Vagina (tissue), 2 donors: ENCODE results near the gene TPT1. TPM values are rescaled to one million over a fixed set of nuclear protein-coding genes. Genes with fewer than 3 reads are reported as not detected.
A peak's percentile ranks its signal among the peaks of the same experiment; 100 is the strongest.

ENCODE experiments used
- DNase-seq, 2 donors: peaks; one replicate each; pipeline ENCODE4 v3.0.0-alpha.2; 2017; ENCODE audit errors: extremely low spot score in 2 of 2
- H3K27ac ChIP-seq: fragments of 200-600 bp; sonication (generic); one replicate; pipeline ENCODE4 v1.5.1; 2019
- H3K27me3 ChIP-seq: fragments of 200-600 bp; sonication (generic); one replicate; pipeline ENCODE4 v1.5.1; 2019
- H3K36me3 ChIP-seq, 2 donors: fragments of 200-600 bp; sonication (generic); one replicate each; pipeline ENCODE4 v1.5.1; 2017 to 2019
- H3K4me1 ChIP-seq: fragments of 200-600 bp; sonication (generic); one replicate; pipeline ENCODE4 v1.5.1; 2019
- H3K4me3 ChIP-seq, 2 donors: fragments of 200-600 bp; sonication (generic); 1 replicate in 1 of 2; 2 replicates in 1 of 2; pipeline ENCODE4 v1.5.1; 2016 to 2019
- H3K9me3 ChIP-seq: fragments of 200-600 bp; sonication (generic); one replicate; pipeline ENCODE4 v1.5.1; 2019
- POLR2A ChIP-seq, 2 donors: fragments of 450-650 bp; IDR thresholded peaks; one replicate each; pipeline ENCODE4 v1.6.1; 2017; ENCODE audit warnings: antibody characterized with exemption in 2 of 2, mild to moderate bottlenecking in 2 of 2, moderate library complexity in 2 of 2
- POLR2AphosphoS5 ChIP-seq, 2 donors: sonication (generic); formaldehyde crosslinking; IDR thresholded peaks; one replicate each; pipeline ENCODE4 v1.9.0; 2017; ENCODE audit warnings: antibody characterized with exemption in 2 of 2, mild to moderate bottlenecking in 2 of 2, low read depth in 1 of 2; ENCODE audit not compliant: insufficient read depth in 1 of 2
- intact Hi-C: fragments of 100-400 bp; cut with DNase I; formaldehyde crosslinking; loops from one replicate; pipeline ENCODE4 v1.15.1; 2023
- small RNA-seq: library from RNA; depleted of rRNA; stranded (forward); fragments of <200 nt; gene quantifications from one replicate; pipeline ENCODE3, GENCODE V24; 2016
- total RNA-seq: library from RNA; depleted of rRNA; stranded (reverse); fragments of >200 nt; gene quantifications from one replicate; pipeline ENCODE4 v1.2.3, GENCODE V29; 2016
- TF ChIP-seq, protein P1 (sequence below), 3 experiments: fragments of 450-650 bp in 2 of 3; fragments of 200-600 bp in 1 of 3; sonication (generic) in 1 of 3; IDR thresholded peaks; one replicate each; pipeline ENCODE4 v1.5.1; 2017 to 2019; ENCODE audit warnings: antibody characterized with exemption in 3 of 3, mild to moderate bottlenecking in 2 of 3, moderate library complexity in 2 of 3

The TPT1 gene
- total RNA-seq, 1 donor from 2014 or later: 3,952 TPM

DNA sequence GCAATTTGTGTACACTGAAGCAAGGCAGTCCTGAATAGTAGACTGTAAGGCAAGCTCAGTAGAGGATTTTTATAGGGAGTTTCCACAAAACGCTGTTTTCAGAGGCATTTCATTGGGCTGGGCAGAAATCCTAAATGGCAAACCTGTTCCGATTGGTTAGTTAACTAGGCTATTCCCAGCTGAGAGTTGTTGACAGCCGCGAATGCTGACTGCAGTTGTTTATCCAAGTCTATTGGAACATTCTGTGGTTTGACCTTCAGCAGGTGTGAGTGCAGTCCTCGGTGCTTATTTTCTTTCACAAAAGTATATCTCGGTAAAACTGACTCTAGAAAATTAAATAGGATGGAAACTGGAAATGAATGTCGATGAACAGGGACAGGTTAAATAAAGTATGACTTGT is 45.4 kb downstream of the TPT1 start:
- intact Hi-C loops: no loop called here
- no peaks in the 10 kb centered on the region for H3K4me1 ChIP-seq
- TF ChIP-seq POLR2AphosphoS5 (IDR thresholded peaks at IDR 0.05; ENCODE audit: insufficient read depth in 1 of 2, low read depth in 1 of 2) (no peak), POLR2A (IDR thresholded peaks at IDR 0.05) (no peak)
- TF ChIP-seq, protein P1, sequence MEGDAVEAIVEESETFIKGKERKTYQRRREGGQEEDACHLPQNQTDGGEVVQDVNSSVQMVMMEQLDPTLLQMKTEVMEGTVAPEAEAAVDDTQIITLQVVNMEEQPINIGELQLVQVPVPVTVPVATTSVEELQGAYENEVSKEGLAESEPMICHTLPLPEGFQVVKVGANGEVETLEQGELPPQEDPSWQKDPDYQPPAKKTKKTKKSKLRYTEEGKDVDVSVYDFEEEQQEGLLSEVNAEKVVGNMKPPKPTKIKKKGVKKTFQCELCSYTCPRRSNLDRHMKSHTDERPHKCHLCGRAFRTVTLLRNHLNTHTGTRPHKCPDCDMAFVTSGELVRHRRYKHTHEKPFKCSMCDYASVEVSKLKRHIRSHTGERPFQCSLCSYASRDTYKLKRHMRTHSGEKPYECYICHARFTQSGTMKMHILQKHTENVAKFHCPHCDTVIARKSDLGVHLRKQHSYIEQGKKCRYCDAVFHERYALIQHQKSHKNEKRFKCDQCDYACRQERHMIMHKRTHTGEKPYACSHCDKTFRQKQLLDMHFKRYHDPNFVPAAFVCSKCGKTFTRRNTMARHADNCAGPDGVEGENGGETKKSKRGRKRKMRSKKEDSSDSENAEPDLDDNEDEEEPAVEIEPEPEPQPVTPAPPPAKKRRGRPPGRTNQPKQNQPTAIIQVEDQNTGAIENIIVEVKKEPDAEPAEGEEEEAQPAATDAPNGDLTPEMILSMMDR (IDR thresholded peaks at IDR 0.05): no peak
- H3K27me3 ChIP-seq: no peaks in the 10 kb centered on the region
- no peak for DNase-seq
- H3K27ac ChIP-seq: no peak overlapping the region
- no peaks in the 10 kb centered on the region for H3K36me3 ChIP-seq
- no peaks in the 10 kb centered on the region for H3K9me3 ChIP-seq
- no peak overlapping the region for H3K4me3 ChIP-seq

DNA sequence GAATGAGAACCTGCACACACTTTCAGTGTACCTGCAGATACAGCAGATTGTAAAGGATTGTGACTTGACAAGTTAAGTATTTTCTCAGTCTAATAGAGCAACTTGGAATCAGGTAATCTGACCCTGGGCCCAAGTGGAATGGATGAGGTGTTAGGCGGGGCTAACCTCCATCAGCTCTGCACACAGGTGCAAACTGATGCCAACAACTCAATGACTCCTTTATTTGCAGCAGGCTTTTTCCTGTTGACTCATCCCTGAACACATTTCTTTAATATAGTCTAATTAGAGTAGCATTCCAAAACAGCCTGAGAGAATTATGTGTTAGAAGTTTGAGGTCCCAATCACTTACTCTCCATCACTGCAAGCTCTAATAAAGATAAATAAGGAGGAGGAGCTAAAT is 48.8 kb downstream of the TPT1 start:
- DNase-seq: no peak
- Histone ChIP-seq H3K27me3 (no peaks in the 10 kb centered on the region), H3K4me1 (no peaks in the 10 kb centered on the region), H3K27ac (no peak overlapping the region), H3K36me3 (no peaks in the 10 kb centered on the region), H3K9me3 (no peaks in the 10 kb centered on the region), H3K4me3 (no peak overlapping the region)
- no peak for TF ChIP-seq POLR2AphosphoS5 (IDR thresholded peaks at IDR 0.05; ENCODE audit: insufficient read depth in 1 of 2, low read depth in 1 of 2)
- no peak for TF ChIP-seq POLR2A (IDR thresholded peaks at IDR 0.05)
- TF ChIP-seq, protein P1 (IDR thresholded peaks at IDR 0.05): no peak
- intact Hi-C loops: no loop called here

DNA sequence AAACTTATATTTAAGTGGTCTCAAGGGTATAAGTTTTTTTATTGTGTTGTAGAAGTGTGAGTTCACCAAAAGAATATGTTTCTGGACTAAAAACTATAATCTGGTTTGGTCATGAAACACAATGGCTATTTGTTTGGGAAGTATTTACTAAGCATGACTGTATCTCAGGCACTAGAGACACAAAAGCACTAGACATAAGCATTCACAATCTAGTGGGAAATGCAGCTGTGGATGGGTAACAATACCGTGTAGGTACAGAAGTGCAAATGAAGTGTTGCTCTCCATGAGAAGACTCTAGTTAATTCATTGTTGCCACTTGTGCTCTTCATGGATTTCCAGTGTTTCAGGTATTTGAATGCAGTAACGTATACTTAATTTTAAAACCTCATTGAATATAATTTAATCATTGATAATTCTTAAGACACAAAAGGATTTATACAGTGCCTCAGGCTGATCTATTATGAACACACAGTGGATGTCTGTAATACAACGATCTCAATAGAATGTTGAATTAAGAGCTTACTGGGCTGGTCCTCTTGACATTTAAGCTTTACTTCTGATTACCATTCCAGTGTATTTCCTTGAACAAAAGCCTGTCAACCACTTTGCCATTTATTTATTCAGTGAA is 50.9 kb downstream of the TPT1 start:
- no peak for DNase-seq
- intact Hi-C loops: no loop called here
- Histone ChIP-seq H3K9me3 (no peaks in the 10 kb centered on the region), H3K4me3 (no peak overlapping the region), H3K27ac (no peak overlapping the region), H3K36me3 (peaks cover 0 to 9% of the 10 kb centered on the region in 2 donors), H3K4me1 (no peaks in the 10 kb centered on the region), H3K27me3 (no peaks in the 10 kb centered on the region)
- no peak for TF ChIP-seq POLR2A (IDR thresholded peaks at IDR 0.05)
- no peak for TF ChIP-seq POLR2AphosphoS5 (IDR thresholded peaks at IDR 0.05; ENCODE audit: insufficient read depth in 1 of 2, low read depth in 1 of 2)
- TF ChIP-seq, protein P1 (IDR thresholded peaks at IDR 0.05): no peak

Small RNAs within 50 kb of the gene (small RNA-seq; reads per million reads assigned to genes)
- 275 reads per million, percentile 98 among the genes with 10 or more reads in this experiment for gene SNORA31

Other genes starting within 250 kb of the TPT1 start
- 18.9 TPM for gene GTF2F2, start 220.7 kb downstream of the TPT1 start, total RNA-seq
- gene KCTD4, start 140.1 kb downstream of the TPT1 start, total RNA-seq: not detected
- 11.5 TPM for gene SLC25A30, start 77.2 kb upstream of the TPT1 start, total RNA-seq
- 25.3 TPM for gene COG3, start 123.8 kb upstream of the TPT1 start, total RNA-seq